Tibial nerve (tissue), 3 donors: ENCODE measurements around the gene EFNA4.

Experiments
- CTCF ChIP-seq, 5 experiments: fragments of 200-600 bp in 3 of 5; fragments of 450-650 bp in 2 of 5; sonication (generic) in 3 of 5; IDR thresholded peaks; one replicate each; pipeline ENCODE4 v1.5.1; 2016 to 2019; ENCODE audit warnings: antibody characterized with exemption in 5 of 5, mild to moderate bottlenecking in 3 of 5, moderate library complexity in 2 of 5
- POLR2A ChIP-seq, 2 donors: fragments of 450-650 bp; IDR thresholded peaks; one replicate each; pipeline ENCODE4 v1.6.1; 2017; ENCODE audit warnings: antibody characterized with exemption in 2 of 2, mild to moderate bottlenecking in 2 of 2, moderate library complexity in 2 of 2

GRCh38 chr1:155037851-155038441 lies 25.6 kb upstream of the EFNA4 start:
- no peak for TF ChIP-seq POLR2A (IDR thresholded peaks at IDR 0.05)
- no peak for TF ChIP-seq CTCF (IDR thresholded peaks at IDR 0.05)
